ENCODE data around the gene TNFAIP3. TPM values are rescaled to one million over a fixed set of nuclear protein-coding genes. Genes with fewer than 3 reads are reported as not detected.
"Not testable (repeated sequence)": the region's sequence is repeated elsewhere in the genome, so short reads cannot be mapped to it uniquely, and the experiment has no call there.

Gene TNFAIP3
- polyA plus RNA-seq, 1 donor = 15.5 TPM

DNA sequence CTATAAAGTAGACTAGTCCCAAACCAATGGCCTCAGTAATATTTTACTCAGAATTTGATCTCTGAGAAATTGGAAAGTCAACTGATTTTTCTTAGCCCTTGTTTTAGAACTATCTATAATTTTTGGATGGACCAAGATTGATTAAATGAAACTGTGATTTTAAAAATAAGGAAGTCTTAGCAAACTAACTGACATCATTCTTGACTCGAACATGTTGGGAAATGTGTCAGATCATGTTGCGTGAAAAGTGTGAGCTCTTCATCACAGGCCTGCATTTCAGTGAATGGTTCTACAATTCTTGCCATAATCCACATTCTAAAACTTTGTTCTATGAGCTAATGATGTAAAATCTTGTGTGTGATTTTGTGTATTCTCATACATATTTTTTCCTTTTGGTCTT lies 11.0 kb downstream of the TNFAIP3 start:
- DNase-seq (ENCODE audit: low read depth) = no peak

DNA sequence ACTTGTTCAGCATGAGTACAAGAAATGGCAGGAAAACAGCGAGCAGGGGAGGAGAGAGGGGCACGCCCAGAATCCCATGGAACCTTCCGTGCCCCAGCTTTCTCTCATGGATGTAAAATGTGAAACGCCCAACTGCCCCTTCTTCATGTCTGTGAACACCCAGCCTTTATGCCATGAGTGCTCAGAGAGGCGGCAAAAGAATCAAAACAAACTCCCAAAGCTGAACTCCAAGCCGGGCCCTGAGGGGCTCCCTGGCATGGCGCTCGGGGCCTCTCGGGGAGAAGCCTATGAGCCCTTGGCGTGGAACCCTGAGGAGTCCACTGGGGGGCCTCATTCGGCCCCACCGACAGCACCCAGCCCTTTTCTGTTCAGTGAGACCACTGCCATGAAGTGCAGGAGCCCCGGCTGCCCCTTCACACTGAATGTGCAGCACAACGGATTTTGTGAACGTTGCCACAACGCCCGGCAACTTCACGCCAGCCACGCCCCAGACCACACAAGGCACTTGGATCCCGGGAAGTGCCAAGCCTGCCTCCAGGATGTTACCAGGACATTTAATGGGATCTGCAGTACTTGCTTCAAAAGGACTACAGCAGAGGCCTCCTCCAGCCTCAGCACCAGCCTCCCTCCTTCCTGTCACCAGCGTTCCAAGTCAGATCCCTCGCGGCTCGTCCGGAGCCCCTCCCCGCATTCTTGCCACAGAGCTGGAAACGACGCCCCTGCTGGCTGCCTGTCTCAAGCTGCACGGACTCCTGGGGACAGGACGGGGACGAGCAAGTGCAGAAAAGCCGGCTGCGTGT lies 11.6 kb downstream of the TNFAIP3 start:
- DNase-seq (ENCODE audit: low read depth) = no peak

DNA sequence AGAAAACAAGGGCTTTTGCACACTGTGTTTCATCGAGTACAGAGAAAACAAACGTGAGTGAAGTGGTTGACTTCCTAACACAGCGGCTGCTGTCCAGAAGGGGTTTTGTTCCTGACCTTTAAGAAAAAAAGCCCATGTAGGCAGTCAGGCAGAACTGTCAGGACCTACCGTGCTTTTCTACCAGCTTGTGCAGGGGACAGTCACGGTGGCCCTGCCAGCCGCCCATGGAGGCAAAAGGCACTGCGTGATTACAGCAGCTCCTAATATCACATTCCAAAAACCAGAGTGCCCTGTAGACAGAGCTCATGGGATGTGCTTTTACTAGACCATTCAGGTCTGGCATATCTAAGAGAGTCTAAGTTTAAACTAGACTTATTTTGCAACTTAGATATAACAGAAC lies 12.2 kb downstream of the TNFAIP3 start:
- DNase-seq (ENCODE audit: low read depth) = no peak

DNA sequence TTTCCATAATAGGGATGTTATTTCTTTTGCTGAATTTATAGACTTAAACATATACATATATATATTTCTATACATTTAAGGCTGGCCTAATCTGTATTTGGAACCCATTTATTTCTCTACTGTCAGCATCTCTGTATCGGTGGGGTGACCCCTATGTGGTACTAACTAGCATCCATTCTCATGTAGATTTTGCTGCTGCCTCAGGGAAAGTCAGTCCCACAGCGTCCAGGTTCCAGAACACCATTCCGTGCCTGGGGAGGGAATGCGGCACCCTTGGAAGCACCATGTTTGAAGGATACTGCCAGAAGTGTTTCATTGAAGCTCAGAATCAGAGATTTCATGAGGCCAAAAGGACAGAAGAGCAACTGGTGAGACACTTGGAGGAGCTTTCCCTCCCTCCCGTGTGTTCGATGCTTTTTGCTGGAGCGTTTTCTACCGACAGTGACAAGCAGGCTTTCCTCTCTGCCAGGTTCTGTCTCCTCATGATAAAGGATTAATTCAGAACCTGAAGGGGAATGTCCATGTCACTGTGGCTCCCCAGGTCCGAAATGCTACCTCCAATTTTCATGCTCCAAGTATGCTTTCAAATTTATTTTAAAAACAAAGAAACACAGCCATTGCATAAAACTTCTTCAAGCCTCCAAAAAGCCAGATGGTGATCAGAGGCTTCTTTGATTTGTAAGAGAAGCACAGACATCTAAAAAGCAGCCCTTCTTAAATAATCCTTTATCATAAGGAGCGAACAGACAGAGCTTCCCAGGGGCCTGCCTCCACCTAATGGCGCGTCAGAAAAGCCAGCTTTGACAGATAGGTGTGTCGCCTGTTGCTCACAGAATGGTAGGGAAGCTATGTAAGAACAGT lies 13.1 kb downstream of the TNFAIP3 start:
- no peak for DNase-seq (ENCODE audit: low read depth)

DNA sequence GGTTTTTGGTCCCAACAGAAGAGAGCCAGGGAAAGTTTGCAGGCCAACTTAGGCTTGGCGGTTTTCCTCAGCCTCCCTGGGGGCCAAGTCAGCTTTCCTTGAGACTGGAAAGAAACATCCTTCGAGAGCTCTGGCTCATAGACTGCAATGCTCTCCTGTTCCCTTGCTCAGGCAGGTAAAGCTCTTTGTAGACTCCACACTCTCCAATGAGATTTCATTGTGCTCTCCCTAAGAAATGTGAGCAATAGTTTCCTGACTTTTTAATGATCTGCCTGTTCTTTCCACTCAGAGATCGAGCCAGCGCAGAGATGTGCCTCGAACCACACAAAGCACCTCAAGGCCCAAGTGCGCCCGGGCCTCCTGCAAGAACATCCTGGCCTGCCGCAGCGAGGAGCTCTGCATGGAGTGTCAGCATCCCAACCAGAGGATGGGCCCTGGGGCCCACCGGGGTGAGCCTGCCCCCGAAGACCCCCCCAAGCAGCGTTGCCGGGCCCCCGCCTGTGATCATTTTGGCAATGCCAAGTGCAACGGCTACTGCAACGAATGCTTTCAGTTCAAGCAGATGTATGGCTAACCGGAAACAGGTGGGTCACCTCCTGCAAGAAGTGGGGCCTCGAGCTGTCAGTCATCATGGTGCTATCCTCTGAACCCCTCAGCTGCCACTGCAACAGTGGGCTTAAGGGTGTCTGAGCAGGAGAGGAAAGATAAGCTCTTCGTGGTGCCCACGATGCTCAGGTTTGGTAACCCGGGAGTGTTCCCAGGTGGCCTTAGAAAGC lies 13.9 kb downstream of the TNFAIP3 start:
- DNase-seq (ENCODE audit: low read depth) = no peak

DNA sequence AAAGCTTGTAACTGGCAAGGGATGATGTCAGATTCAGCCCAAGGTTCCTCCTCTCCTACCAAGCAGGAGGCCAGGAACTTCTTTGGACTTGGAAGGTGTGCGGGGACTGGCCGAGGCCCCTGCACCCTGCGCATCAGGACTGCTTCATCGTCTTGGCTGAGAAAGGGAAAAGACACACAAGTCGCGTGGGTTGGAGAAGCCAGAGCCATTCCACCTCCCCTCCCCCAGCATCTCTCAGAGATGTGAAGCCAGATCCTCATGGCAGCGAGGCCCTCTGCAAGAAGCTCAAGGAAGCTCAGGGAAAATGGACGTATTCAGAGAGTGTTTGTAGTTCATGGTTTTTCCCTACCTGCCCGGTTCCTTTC lies 14.4 kb downstream of the TNFAIP3 start:
- no peak for DNase-seq (ENCODE audit: low read depth)

DNA sequence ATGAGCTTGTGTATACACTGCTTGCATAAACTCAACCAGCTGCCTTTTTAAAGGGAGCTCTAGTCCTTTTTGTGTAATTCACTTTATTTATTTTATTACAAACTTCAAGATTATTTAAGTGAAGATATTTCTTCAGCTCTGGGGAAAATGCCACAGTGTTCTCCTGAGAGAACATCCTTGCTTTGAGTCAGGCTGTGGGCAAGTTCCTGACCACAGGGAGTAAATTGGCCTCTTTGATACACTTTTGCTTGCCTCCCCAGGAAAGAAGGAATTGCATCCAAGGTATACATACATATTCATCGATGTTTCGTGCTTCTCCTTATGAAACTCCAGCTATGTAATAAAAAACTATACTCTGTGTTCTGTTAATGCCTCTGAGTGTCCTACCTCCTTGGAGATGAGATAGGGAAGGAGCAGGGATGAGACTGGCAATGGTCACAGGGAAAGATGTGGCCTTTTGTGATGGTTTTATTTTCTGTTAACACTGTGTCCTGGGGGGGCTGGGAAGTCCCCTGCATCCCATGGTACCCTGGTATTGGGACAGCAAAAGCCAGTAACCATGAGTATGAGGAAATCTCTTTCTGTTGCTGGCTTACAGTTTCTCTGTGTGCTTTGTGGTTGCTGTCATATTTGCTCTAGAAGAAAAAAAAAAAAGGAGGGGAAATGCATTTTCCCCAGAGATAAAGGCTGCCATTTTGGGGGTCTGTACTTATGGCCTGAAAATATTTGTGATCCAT lies 15.3 kb downstream of the TNFAIP3 start:
- DNase-seq (ENCODE audit: low read depth) = no peak

DNA sequence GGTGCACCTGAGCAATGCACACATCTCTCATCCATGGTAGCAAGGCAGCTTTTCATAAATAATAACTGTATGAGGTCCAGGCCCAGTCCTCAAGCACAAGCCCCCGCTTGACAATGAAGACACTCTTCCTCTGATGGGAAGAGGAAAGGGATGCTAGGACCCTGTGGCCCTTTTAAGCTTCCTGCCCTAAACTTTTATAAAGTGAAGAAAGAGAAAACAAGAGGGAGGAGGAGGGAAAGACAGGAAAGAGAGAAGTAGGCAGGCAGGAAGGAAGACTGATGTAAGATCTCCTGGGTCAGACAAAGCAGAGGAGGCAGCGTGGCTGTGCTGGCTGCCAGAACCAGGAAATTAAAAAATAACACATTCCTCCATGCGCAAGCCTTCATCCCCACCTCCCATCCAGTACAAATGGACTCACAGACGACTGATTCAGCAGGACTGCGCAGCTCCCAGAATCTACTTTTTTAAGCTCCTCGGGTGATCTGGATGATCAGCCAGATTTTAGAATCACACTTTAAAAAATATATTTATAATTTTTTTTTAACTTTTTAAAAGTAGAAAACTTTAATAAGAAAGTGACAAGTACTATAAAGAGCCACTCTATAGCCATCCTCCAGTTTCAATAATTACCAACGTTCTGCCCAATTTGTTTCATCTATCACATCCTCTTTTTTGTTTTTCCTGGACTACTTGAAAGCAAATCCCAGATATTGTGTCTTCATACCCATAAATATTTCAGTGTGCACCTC lies 16.5 kb downstream of the TNFAIP3 start:
- DNase-seq (ENCODE audit: low read depth) = no peak

DNA sequence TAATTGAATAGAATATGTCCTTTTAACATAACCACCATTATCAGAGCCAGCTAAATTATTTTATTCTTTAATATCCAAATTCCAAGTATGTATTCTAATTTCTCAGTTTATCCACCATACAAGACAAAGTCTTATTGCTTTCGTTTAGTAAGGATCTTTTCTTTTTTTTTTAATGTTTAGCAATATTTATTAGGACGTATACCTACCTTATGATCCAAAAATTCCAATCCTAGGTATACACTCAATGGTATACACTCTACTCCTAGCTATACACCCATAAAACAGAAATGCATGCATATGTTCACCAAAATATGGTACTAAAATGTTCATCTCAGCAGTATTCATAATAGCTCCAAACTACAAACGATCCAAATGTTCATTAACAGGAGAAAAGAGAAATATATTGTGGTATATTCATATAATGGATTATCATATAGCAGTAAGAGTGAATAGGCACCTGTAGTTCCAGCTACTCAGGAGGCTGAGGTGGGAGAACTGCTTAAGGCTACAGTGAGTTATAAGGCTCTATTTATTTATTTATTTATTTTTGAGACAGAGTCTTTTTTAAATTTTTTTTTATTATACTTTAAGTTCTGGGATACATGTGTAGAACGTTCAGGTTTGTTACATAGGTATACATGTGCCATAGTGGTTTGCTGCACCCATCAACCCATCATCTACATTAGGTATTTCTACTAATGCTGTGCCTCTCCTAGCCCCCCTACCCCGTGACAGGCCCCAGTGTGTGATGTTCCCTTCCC lies 17.3 kb downstream of the TNFAIP3 start:
- no peak for DNase-seq (ENCODE audit: low read depth)

DNA sequence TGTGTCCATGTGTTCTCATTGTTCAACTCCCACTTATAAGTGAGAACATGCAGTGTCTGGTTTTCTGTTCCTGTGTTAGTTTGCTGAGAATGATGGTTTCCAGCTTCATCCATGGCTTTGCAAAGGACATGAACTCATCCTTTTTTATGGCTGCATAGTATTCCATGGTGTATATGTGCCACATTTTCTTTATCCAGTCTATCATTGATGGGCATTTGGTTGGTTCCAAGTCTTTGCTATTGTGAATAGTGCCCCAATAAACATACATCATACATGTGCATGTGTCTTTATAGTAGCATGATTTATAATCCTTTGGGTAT lies 17.8 kb downstream of the TNFAIP3 start:
- not testable (repeated sequence) for DNase-seq (ENCODE audit: low read depth)

DNA sequence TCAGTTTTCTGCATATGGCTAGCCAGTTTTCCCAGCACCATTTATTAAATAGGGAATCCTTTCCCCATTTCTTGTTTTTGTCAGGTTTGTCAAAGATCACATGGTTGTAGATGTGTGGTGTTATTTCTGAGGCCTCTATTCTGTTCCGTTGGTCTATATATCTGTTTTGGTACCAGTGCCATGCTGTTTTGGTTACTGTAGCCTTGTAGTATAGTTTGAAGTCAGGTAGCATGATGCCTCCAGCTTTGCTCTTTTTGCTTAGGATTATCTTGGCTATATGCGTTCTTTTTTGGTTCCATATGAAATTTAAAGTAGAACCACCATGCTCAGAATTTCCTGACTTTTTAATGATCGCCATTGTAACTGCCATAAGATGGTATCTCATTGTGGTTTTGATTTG lies 19.2 kb downstream of the TNFAIP3 start:
- not testable (repeated sequence) for DNase-seq (ENCODE audit: low read depth)

DNA sequence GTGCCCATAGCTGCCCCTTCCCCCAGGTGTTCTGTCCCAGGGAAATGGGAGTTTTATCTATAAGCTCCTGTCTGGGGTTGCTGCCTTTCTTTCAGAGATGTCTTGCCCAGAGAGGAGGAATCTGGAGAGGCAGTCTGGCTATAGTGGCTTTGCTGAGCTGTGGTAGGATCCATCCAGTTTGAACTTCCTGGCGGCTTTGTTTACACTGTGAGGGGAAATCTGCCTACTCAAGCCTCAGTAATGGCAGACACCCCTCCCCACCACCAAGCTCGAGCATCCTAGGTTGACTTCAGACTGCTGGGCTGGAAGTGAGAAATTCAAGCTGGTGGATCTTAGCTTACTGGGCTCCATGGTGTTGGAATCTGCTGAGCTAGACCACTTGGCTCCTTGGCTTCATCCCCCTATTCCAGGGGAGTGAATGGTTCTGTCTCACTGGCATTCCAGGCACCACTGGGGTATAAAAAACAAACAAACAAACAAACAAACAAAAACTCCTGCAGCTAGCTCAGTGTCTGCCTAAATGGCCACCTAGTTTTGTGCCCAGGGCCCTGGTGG lies 24.0 kb downstream of the TNFAIP3 start:
- no peak for DNase-seq (ENCODE audit: low read depth)

DNA sequence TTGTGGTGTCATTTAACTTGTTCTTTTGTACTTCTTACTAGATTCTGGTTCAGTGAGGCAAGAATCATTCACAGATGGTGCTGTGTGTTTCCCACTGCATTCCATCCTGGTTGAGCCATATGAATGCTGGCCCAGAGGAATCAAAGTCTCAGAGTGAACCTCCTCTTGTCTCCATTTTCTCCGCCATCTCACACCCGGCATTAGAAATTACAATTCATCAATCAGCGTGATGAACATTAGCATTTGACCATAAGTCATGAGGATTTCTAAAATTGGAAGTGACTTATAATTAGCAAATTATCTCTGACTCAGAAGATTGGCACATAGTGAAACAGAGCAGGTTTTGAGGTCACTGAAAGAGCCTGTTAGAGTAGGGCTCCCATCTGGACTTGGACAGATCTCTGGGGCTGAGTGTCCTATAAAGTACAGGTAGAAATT lies 25.2 kb downstream of the TNFAIP3 start:
- no peak for DNase-seq (ENCODE audit: low read depth)

DNA sequence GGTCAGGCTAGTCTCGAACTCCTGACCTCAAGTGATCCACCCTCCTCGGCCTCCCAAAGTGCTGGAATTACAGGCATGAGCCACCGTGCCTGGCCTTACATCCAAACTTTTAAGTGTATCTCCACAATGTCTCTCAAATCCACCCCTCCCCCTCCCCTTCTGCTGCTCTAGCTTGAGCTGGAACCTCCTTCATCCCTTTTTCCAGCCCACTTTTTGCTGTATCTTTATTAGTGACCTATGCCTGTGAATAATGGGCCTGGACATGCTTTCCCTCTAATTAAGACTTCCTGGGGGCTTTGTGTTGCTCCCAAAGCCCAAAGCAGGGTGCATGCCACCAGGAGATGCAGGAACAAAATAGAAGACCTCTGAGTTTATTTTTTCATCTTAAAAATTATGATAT lies 26.1 kb downstream of the TNFAIP3 start:
- no peak for DNase-seq (ENCODE audit: low read depth)

DNA sequence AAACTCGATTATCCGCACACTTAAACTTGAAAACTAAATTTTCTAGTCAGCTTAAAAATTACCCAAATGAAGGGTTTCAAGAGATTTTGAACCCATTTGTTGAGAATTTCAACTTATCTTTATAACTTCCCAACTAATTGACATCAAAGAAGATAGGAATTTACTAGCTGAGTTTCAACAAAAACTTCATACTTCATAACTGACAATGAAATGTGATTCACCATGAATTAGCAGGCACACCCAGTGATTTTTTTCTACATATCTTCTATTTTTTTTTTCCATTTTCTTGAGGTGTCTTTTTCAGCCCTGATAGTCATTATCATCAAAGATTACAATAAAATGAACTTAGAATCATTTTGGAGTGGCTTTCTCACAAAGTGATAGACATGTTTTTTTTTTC lies 26.7 kb downstream of the TNFAIP3 start:
- DNase-seq (ENCODE audit: low read depth) = no peak

DNA sequence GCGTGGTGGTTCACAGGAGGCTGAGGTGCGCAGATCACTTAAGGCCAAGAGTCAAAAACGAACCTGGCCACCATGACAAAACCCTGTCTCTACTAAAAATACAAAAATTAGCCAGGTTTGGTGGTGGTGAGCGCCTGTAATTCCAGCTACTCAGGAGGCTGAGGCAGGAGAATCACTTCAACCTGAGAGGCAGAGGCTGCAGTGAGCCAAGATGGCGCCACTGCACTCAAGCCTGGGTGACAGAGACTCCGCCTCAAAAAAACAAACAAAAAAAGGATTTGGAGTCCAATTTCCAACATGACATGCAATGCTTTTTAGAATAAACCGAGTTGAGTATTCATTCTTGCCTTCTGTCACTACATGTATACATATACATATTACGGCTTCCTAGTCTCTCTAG lies 27.3 kb downstream of the TNFAIP3 start:
- DNase-seq (ENCODE audit: low read depth) = not testable (repeated sequence)

DNA sequence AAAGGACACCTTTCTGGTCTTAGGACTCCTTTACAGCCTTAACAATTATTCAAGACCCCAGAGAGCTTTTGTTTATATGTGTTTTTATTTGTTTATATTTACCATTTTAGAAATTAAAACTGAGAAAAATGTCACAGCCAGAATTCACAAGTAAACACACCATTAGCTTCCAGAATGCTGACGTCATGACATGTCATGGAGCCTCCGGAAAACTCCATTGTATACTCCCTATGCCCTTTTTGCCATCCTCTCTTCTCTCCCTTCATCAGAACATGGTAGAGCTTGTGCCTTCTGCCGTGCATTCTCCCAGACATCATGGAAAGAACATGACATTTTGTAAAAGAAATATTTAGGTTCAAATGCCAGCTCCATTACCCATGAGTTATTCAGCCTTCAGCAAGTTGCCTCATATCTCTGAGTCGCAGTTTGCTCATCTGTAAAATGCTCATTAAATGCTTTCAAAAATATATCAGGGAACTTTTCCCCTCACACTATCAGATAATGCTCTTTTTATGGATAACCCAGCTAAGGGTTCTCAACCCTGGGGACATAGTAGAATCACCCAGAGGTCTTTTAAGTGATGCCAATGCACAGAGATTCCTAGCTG lies 27.8 kb downstream of the TNFAIP3 start:
- DNase-seq (ENCODE audit: low read depth) = no peak

DNA sequence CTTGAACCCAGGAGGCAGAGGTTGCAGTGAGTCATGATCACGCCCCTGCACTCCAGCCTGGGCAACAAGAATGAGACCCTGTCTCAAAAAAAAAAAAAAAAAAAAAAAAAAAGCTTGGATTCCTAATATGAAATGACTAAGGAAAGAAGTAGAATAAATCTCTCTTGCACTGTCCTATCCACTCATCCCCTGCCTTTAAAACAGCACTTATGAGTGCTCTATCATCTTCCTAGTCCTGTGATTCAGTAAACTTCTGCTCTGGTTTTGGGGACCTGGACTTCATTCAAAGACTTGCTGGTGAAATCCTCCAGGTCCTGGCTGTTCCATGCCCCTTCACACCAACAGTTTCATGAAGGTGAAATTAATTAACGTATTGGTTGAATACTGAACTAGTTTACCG lies 29.6 kb downstream of the TNFAIP3 start:
- DNase-seq (ENCODE audit: low read depth) = no peak

DNA sequence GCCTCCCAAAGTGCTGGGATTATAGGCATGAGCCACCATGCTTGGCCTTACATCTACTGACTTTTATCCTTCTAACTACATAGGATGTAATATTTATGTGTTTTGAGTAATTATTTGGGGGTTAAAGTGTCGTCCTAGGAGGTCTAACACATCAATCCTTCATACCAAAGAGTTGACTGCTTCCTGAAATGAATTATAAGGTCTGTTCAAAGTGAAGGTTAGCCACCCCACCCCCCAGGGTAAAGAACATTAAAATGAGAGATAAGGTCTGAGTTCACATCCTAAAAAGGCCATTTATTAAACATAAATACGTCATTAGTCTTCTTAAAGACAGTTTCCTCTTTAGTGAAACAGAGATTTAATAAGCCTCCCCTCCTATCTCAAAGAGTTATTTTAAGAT lies 33.8 kb downstream of the TNFAIP3 start:
- DNase-seq (ENCODE audit: low read depth) = no peak

Measured in forelimb muscle (tissue), 1 donor.